Measurements from ENCODE around the gene WDFY2. TPM values are rescaled to one million over a fixed set of nuclear protein-coding genes. Genes with fewer than 3 reads are reported as not detected.

WDFY2 gene
- total and polyA plus RNA-seq, 2 of the 8 experiments (the other 6 are each of a cell fraction or from before 2014, with no cell fraction given): 13.9 to 29.0 TPM

DNA sequence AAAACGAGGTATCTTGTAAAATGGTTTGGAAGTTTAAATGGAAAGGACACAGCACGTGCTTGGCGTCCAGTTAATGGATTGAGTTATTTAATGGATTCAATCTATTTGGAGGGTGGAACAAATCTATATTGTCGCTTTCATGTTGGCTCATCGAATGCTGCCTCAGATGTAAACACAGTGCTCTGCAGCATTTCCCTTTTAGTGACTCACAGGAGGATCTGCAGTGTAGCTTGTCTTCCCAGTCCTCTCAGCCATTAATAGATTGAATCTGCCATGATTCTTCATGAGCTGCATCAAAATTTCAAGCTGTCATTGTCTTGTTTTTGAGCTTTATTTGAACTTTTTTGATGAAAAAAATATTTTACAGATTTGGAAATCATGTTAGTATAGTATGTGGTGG is 175.0 kb downstream of the WDFY2 start (continued):
- TF ChIP-seq, protein P1, sequence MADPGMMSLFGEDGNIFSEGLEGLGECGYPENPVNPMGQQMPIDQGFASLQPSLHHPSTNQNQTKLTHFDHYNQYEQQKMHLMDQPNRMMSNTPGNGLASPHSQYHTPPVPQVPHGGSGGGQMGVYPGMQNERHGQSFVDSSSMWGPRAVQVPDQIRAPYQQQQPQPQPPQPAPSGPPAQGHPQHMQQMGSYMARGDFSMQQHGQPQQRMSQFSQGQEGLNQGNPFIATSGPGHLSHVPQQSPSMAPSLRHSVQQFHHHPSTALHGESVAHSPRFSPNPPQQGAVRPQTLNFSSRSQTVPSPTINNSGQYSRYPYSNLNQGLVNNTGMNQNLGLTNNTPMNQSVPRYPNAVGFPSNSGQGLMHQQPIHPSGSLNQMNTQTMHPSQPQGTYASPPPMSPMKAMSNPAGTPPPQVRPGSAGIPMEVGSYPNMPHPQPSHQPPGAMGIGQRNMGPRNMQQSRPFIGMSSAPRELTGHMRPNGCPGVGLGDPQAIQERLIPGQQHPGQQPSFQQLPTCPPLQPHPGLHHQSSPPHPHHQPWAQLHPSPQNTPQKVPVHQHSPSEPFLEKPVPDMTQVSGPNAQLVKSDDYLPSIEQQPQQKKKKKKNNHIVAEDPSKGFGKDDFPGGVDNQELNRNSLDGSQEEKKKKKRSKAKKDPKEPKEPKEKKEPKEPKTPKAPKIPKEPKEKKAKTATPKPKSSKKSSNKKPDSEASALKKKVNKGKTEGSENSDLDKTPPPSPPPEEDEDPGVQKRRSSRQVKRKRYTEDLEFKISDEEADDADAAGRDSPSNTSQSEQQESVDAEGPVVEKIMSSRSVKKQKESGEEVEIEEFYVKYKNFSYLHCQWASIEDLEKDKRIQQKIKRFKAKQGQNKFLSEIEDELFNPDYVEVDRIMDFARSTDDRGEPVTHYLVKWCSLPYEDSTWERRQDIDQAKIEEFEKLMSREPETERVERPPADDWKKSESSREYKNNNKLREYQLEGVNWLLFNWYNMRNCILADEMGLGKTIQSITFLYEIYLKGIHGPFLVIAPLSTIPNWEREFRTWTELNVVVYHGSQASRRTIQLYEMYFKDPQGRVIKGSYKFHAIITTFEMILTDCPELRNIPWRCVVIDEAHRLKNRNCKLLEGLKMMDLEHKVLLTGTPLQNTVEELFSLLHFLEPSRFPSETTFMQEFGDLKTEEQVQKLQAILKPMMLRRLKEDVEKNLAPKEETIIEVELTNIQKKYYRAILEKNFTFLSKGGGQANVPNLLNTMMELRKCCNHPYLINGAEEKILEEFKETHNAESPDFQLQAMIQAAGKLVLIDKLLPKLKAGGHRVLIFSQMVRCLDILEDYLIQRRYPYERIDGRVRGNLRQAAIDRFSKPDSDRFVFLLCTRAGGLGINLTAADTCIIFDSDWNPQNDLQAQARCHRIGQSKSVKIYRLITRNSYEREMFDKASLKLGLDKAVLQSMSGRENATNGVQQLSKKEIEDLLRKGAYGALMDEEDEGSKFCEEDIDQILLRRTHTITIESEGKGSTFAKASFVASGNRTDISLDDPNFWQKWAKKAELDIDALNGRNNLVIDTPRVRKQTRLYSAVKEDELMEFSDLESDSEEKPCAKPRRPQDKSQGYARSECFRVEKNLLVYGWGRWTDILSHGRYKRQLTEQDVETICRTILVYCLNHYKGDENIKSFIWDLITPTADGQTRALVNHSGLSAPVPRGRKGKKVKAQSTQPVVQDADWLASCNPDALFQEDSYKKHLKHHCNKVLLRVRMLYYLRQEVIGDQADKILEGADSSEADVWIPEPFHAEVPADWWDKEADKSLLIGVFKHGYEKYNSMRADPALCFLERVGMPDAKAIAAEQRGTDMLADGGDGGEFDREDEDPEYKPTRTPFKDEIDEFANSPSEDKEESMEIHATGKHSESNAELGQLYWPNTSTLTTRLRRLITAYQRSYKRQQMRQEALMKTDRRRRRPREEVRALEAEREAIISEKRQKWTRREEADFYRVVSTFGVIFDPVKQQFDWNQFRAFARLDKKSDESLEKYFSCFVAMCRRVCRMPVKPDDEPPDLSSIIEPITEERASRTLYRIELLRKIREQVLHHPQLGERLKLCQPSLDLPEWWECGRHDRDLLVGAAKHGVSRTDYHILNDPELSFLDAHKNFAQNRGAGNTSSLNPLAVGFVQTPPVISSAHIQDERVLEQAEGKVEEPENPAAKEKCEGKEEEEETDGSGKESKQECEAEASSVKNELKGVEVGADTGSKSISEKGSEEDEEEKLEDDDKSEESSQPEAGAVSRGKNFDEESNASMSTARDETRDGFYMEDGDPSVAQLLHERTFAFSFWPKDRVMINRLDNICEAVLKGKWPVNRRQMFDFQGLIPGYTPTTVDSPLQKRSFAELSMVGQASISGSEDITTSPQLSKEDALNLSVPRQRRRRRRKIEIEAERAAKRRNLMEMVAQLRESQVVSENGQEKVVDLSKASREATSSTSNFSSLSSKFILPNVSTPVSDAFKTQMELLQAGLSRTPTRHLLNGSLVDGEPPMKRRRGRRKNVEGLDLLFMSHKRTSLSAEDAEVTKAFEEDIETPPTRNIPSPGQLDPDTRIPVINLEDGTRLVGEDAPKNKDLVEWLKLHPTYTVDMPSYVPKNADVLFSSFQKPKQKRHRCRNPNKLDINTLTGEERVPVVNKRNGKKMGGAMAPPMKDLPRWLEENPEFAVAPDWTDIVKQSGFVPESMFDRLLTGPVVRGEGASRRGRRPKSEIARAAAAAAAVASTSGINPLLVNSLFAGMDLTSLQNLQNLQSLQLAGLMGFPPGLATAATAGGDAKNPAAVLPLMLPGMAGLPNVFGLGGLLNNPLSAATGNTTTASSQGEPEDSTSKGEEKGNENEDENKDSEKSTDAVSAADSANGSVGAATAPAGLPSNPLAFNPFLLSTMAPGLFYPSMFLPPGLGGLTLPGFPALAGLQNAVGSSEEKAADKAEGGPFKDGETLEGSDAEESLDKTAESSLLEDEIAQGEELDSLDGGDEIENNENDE (IDR thresholded peaks at IDR 0.05; ENCODE audit: insufficient replicate concordance, low read length): no peak
- TF ChIP-seq SUZ12 (IDR thresholded peaks at IDR 0.05; ENCODE audit: low read length): no peak
- TF ChIP-seq PHF8 (conservative IDR thresholded peaks at IDR 0.05; ENCODE audit: low read depth, low read length): no peak
- no peak for TF ChIP-seq HDAC6 (IDR thresholded peaks at IDR 0.05; ENCODE audit: low read depth, low read length)
- TF ChIP-seq RBBP5 (IDR thresholded peaks at IDR 0.05; ENCODE audit: borderline replicate concordance, low read depth, low read length): no peak
- TF ChIP-seq RXRA (IDR thresholded peaks at IDR 0.05; ENCODE audit: insufficient read depth, low read depth, low read length): no peak
- TF ChIP-seq TEAD4 (IDR thresholded peaks at IDR 0.05; ENCODE audit: low read depth, low read length): no peak
- TF ChIP-seq GABPA (IDR thresholded peaks at IDR 0.05; ENCODE audit: borderline replicate concordance, insufficient read depth, low read length): no peak
- TF ChIP-seq BRCA1 (IDR thresholded peaks at IDR 0.05; ENCODE audit: low read depth, low read length): no peak
- TF ChIP-seq KDM5A (IDR thresholded peaks at IDR 0.05; ENCODE audit: low read length): no peak
- TF ChIP-seq SP1 (IDR thresholded peaks at IDR 0.05; ENCODE audit: low read depth, low read length): no peak
- TF ChIP-seq CHD1 (IDR thresholded peaks at IDR 0.05; ENCODE audit: low read depth, low read length): no peak

Data from H1 (cell line).